Trophoblast cell (in vitro differentiated cells and primary cell): ENCODE measurements around the gene RWDD3.

Experiments used
- DNase-seq, 2 donors: peaks; one replicate each; pipeline ENCODE4 v3.0.0-alpha.2; 2016
- H2AFZ ChIP-seq: 2 replicates; pipeline ENCODE4 v1.6.1; 2013; ENCODE audit warnings: low read length, moderate library complexity, mild to moderate bottlenecking; ENCODE audit not compliant: insufficient read depth, poor library complexity
- H2AK5ac ChIP-seq: 2 replicates; pipeline ENCODE4 v1.6.1; 2013; ENCODE audit warnings: mild to moderate bottlenecking, low read length
- H2BK120ac ChIP-seq: 2 replicates; pipeline ENCODE4 v1.6.1; 2013; ENCODE audit warnings: low read length, mild to moderate bottlenecking, moderate library complexity; ENCODE audit not compliant: insufficient read depth, poor library complexity
- H2BK12ac ChIP-seq: 2 replicates; pipeline ENCODE4 v1.6.1; 2013; ENCODE audit warnings: mild to moderate bottlenecking, low read length, moderate library complexity
- H2BK5ac ChIP-seq: 2 replicates; pipeline ENCODE4 v1.6.1; 2013; ENCODE audit warnings: low read length, low read depth, moderate library complexity, mild to moderate bottlenecking; ENCODE audit not compliant: poor library complexity
- H3K14ac ChIP-seq: 2 replicates; pipeline ENCODE4 v1.6.1; 2013; ENCODE audit warnings: mild to moderate bottlenecking, low read length
- H3K18ac ChIP-seq: 2 replicates; pipeline ENCODE4 v1.6.1; 2013; ENCODE audit warnings: mild to moderate bottlenecking, low read length
- H3K23ac ChIP-seq: 2 replicates; pipeline ENCODE4 v1.6.1; 2013; ENCODE audit warnings: low read length
- H3K27ac ChIP-seq: 2 replicates; pipeline ENCODE4 v1.5.1; 2013; ENCODE audit warnings: low read depth, mild to moderate bottlenecking, inconsistent platforms, low read length, moderate library complexity
- H3K27me3 ChIP-seq: 2 replicates; pipeline ENCODE4 v1.6.1; 2013; ENCODE audit warnings: inconsistent platforms, mild to moderate bottlenecking, low read length, moderate library complexity; ENCODE audit not compliant: insufficient read depth
- H3K36me3 ChIP-seq, 2 experiments: 1 replicate in 1 of 2; 2 replicates in 1 of 2; pipeline ENCODE4 v1.6.1; 2013; ENCODE audit warnings: low read length in 2 of 2, mild to moderate bottlenecking in 2 of 2, moderate library complexity in 1 of 2; ENCODE audit not compliant: insufficient read depth in 2 of 2, control insufficient read depth in 1 of 2
- H3K4ac ChIP-seq: 2 replicates; pipeline ENCODE4 v1.6.1; 2013; ENCODE audit warnings: low read depth, mild to moderate bottlenecking, low read length, moderate library complexity
- H3K4me1 ChIP-seq, 2 experiments: 1 replicate in 1 of 2; 2 replicates in 1 of 2; pipeline ENCODE4 v1.6.1; 2013; ENCODE audit warnings: low read length in 2 of 2, mild to moderate bottlenecking in 2 of 2, moderate library complexity in 1 of 2; ENCODE audit not compliant: insufficient read depth in 2 of 2, control insufficient read depth in 1 of 2
- H3K4me2 ChIP-seq: 2 replicates; pipeline ENCODE4 v1.6.1; 2013; ENCODE audit warnings: inconsistent platforms, mild to moderate bottlenecking, low read length, moderate library complexity
- H3K4me3 ChIP-seq: 2 replicates; pipeline ENCODE4 v1.5.1; 2013; ENCODE audit warnings: mild to moderate bottlenecking, low read depth, low read length, inconsistent platforms
- H3K79me1 ChIP-seq: one replicate; pipeline ENCODE4 v1.6.1; 2013; ENCODE audit warnings: low read length
- H3K79me2 ChIP-seq: 2 replicates; pipeline ENCODE4 v1.6.1; 2013; ENCODE audit warnings: low read length, mild to moderate bottlenecking; ENCODE audit not compliant: control insufficient read depth, insufficient read depth, poor library complexity
- H3K9ac ChIP-seq: 2 replicates; pipeline ENCODE4 v1.6.1; 2013; ENCODE audit warnings: mild to moderate bottlenecking, low read length
- H3K9me3 ChIP-seq: 2 replicates; pipeline ENCODE4 v1.6.1; 2013; ENCODE audit warnings: low read depth, mild to moderate bottlenecking, control low read depth, inconsistent platforms, low read length; ENCODE audit not compliant: insufficient read depth
- H4K12ac ChIP-seq: 2 replicates; pipeline ENCODE4 v1.6.1; 2013; ENCODE audit warnings: low read depth, mild to moderate bottlenecking, low read length, moderate library complexity
- H4K8ac ChIP-seq: 2 replicates; pipeline ENCODE4 v1.6.1; 2013; ENCODE audit warnings: low read depth, mild to moderate bottlenecking, low read length, moderate library complexity
- H4K91ac ChIP-seq: one replicate; pipeline ENCODE4 v1.6.1; 2013; ENCODE audit warnings: low read depth, mild to moderate bottlenecking, low read length, moderate library complexity
- WGBS: extraction: QIAGEN DNeasy Blood & Tissue Kit; methylation state at CpG from one replicate; pipeline ENCODE4 v1.1.7; 2013; ENCODE audit warnings: missing lambda C conversion rate; ENCODE audit not compliant: insufficient read length, insufficient coverage; ENCODE audit errors: extremely low coverage; 5-methylcytosine and 5-hydroxymethylcytosine counted together

The RWDD3 gene

GRCh38 chr1:95246511-95246910 lies 12.5 kb downstream of the RWDD3 start:
- Histone ChIP-seq H3K27ac (no peak overlapping the region), H3K4ac (no peak overlapping the region), H2BK12ac (no peak overlapping the region), H3K9ac (no peak overlapping the region), H2AK5ac (no peak overlapping the region), H3K14ac (no peak overlapping the region), H4K8ac (no peak overlapping the region), H2BK120ac (no peak overlapping the region), H4K91ac (no peak overlapping the region), H4K12ac (no peak overlapping the region), H3K79me2 (no peaks in the 10 kb centered on the region), H3K4me3 (no peak overlapping the region), H3K23ac (no peak overlapping the region), H3K4me1 (no peaks in the 10 kb centered on the region), H3K79me1 (no peaks in the 10 kb centered on the region), H3K9me3 (peaks cover under 1% of the 10 kb centered on the region), H2AFZ (no peak overlapping the region), H2BK5ac (no peak overlapping the region), H3K4me2 (no peak overlapping the region), H3K27me3 (no peaks in the 10 kb centered on the region), H3K18ac (no peak overlapping the region), H3K36me3 (peaks cover 5 to 9% of the 10 kb centered on the region in 2 experiments)
- DNase-seq, result no peak
- no CpG with 5 or more reads among the region's 3 CpGs for WGBS

- WGBS, result no CpG with 5 or more reads among the region's 3 CpGs
Measured at GRCh38 chr1:95247607-95248006, 13.6 kb downstream of the RWDD3 start.

GRCh38 chr1:95249916-95250315 lies 15.9 kb downstream of the RWDD3 start:
- Histone ChIP-seq H2AFZ (no peak overlapping the region), H3K9ac (no peak overlapping the region), H4K8ac (no peak overlapping the region), H3K36me3 (peaks cover 3 to 7% of the 10 kb centered on the region in 2 experiments), H2BK120ac (no peak overlapping the region), H3K4me1 (no peaks in the 10 kb centered on the region), H3K23ac (no peak overlapping the region), H3K4me3 (no peak overlapping the region), H3K14ac (no peak overlapping the region), H2BK5ac (no peak overlapping the region), H3K18ac (no peak overlapping the region), H2BK12ac (no peak overlapping the region), H3K27me3 (no peaks in the 10 kb centered on the region), H3K9me3 (no peaks in the 10 kb centered on the region), H3K79me1 (no peaks in the 10 kb centered on the region), H4K12ac (no peak overlapping the region), H3K4me2 (no peak overlapping the region), H4K91ac (no peak overlapping the region), H3K79me2 (no peaks in the 10 kb centered on the region), H2AK5ac (no peak overlapping the region), H3K27ac (no peak overlapping the region), H3K4ac (no peak overlapping the region)
- no CpG with 5 or more reads among the region's 1 CpG for WGBS
- DNase-seq, result no peak

More at GRCh38 chr1:95247607-95248006, 13.6 kb downstream of the RWDD3 start:
- Histone ChIP-seq H4K91ac (no peak overlapping the region), H3K9ac (no peak overlapping the region), H3K79me2 (no peaks in the 10 kb centered on the region), H2BK12ac (no peak overlapping the region), H3K4me1 (no peaks in the 10 kb centered on the region), H2AK5ac (no peak overlapping the region), H4K8ac (no peak overlapping the region), H3K79me1 (no peaks in the 10 kb centered on the region), H2BK120ac (no peak overlapping the region), H3K4ac (no peak overlapping the region), H3K4me2 (no peak overlapping the region), H3K18ac (no peak overlapping the region), H3K4me3 (no peak overlapping the region), H2BK5ac (no peak overlapping the region), H3K27ac (no peak overlapping the region), H2AFZ (no peak overlapping the region), H3K27me3 (no peaks in the 10 kb centered on the region), H3K9me3 (no peaks in the 10 kb centered on the region), H3K23ac (no peak overlapping the region), H4K12ac (no peak overlapping the region), H3K36me3 (peaks cover 4 to 11% of the 10 kb centered on the region in 2 experiments), H3K14ac (no peak overlapping the region)
- DNase-seq, result no peak

GRCh38 chr1:95252422-95252821 lies 18.4 kb downstream of the RWDD3 start:
- Histone ChIP-seq H3K4me3 (no peak overlapping the region), H2BK120ac (no peak overlapping the region), H2BK5ac (no peak overlapping the region), H3K23ac (no peak overlapping the region), H4K12ac (no peak overlapping the region), H3K4me2 (no peak overlapping the region), H3K36me3 (peaks cover 3 to 7% of the 10 kb centered on the region in 2 experiments), H3K9ac (no peak overlapping the region), H3K4ac (no peak overlapping the region), H3K14ac (no peak overlapping the region), H3K18ac (no peak overlapping the region), H3K9me3 (no peaks in the 10 kb centered on the region), H3K4me1 (no peaks in the 10 kb centered on the region), H3K27me3 (no peaks in the 10 kb centered on the region), H4K8ac (no peak overlapping the region), H3K27ac (no peak overlapping the region), H3K79me2 (no peaks in the 10 kb centered on the region), H2BK12ac (no peak overlapping the region), H2AFZ (no peak overlapping the region), H4K91ac (no peak overlapping the region), H2AK5ac (no peak overlapping the region), H3K79me1 (no peaks in the 10 kb centered on the region)
- DNase-seq, result no peak
- WGBS, result no CpG with 5 or more reads among the region's 4 CpGs
